Measurements from ENCODE around the gene SMCP. TPM values are rescaled to one million over a fixed set of nuclear protein-coding genes. Genes with fewer than 3 reads are reported as not detected.

Gene SMCP
- polyA plus RNA-seq, 2 of the 4 experiments (the other 2 are of a cell fraction): not detected

- TF ChIP-seq RFX5 (IDR thresholded peaks at IDR 0.05): no peak
- no peak for TF ChIP-seq KDM1A (IDR thresholded peaks at IDR 0.05; ENCODE audit: low read depth)
- TF ChIP-seq CTCF (IDR thresholded peaks at IDR 0.05): no peak
- no peak for TF ChIP-seq POLR2AphosphoS2 (conservative IDR thresholded peaks at IDR 0.05; ENCODE audit: low read length)
- no peak for TF ChIP-seq NPAS2 (CRISPR knock-in tag; IDR thresholded peaks at IDR 0.05; ENCODE audit: borderline replicate concordance)
- no peak for TF ChIP-seq HOXB13 (CRISPR knock-in tag; IDR thresholded peaks at IDR 0.05; ENCODE audit: low read depth)
- TF ChIP-seq SMC3 (IDR thresholded peaks at IDR 0.05): no peak
- no peak for TF ChIP-seq JUN (IDR thresholded peaks at IDR 0.05)
- no peak for TF ChIP-seq PBX3 (IDR thresholded peaks at IDR 0.05)
- TF ChIP-seq CBX2 (IDR thresholded peaks at IDR 0.05; ENCODE audit: borderline replicate concordance, low read depth): no peak
- no peak for TF ChIP-seq FOSL2 (IDR thresholded peaks at IDR 0.05)
- TF ChIP-seq FOSL2 (CRISPR knock-in tag; IDR thresholded peaks at IDR 0.05): no peak
- no peak for TF ChIP-seq REST (IDR thresholded peaks at IDR 0.05)
- TF ChIP-seq ESRRA (IDR thresholded peaks at IDR 0.05; ENCODE audit: borderline replicate concordance, low read length): no peak
- DNase-seq (ENCODE audit: low read depth in 1 of 2, low spot score in 1 of 2) (no peak), FAIRE-seq (no peak), ATAC-seq (no peak)
- H3K9me3 ChIP-seq: no peaks in the 10 kb centered on the region
- POLR2A ChIA-PET: no interaction called here
- H3K4me2 ChIP-seq: no peak overlapping the region
- H3K4me1 ChIP-seq: no peaks in the 10 kb centered on the region
- no peak overlapping the region for H3K4me3 ChIP-seq
- WGBS (ENCODE audit: missing lambda C conversion rate): 17% methylated on average over 3 of the region's 3 CpGs
- CTCF ChIA-PET: interaction anchor here (1.0 to 1.8 kb wide), 3 partner anchors 21 to 123 kb away, joined by 3 to 5 read pairs (median 3); no protein-coding TSS in a partner anchor
- no peak overlapping the region for H3K27ac ChIP-seq
Observed at GRCh38 chr1:152909206-152909605, 31.1 kb downstream of the SMCP start.

GRCh38 chr1:152912471-152912870 is 34.3 kb downstream of the SMCP start:
- CTCF ChIA-PET: interaction anchor here (0.7 to 1.4 kb wide), 2 partner anchors 14 to 22 kb away, joined by 3 to 4 read pairs; no protein-coding TSS in a partner anchor
- H3K4me2 ChIP-seq: no peak overlapping the region
- no peak for FAIRE-seq
- H3K27ac ChIP-seq: no peak overlapping the region
- no peak for ATAC-seq
- no peaks in the 10 kb centered on the region for H3K4me1 ChIP-seq
- POLR2A ChIA-PET: no interaction called here
- no peaks in the 10 kb centered on the region for H3K9me3 ChIP-seq
- 0% methylated on average over 1 of the region's 1 CpG for whole genome bisulfite sequencing (ENCODE audit: missing lambda C conversion rate)
- DNase-seq (ENCODE audit: low read depth in 1 of 2, low spot score in 1 of 2): no peak
- no peak for TF ChIP-seq KDM1A (IDR thresholded peaks at IDR 0.05; ENCODE audit: low read depth)
- TF ChIP-seq, protein P1, sequence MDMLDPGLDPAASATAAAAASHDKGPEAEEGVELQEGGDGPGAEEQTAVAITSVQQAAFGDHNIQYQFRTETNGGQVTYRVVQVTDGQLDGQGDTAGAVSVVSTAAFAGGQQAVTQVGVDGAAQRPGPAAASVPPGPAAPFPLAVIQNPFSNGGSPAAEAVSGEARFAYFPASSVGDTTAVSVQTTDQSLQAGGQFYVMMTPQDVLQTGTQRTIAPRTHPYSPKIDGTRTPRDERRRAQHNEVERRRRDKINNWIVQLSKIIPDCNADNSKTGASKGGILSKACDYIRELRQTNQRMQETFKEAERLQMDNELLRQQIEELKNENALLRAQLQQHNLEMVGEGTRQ (IDR thresholded peaks at IDR 0.05): no peak
- TF ChIP-seq JUN (IDR thresholded peaks at IDR 0.05): no peak
- TF ChIP-seq HDAC2 (IDR thresholded peaks at IDR 0.05): no peak
- no peak for TF ChIP-seq HOXA7 (CRISPR knock-in tag; IDR thresholded peaks at IDR 0.05)
- TF ChIP-seq ZNF302 (CRISPR knock-in tag; IDR thresholded peaks at IDR 0.05): no peak
- no peak overlapping the region for H3K4me3 ChIP-seq

Measured in A549 (cell line).